ENCODE data around the gene NDFIP2. TPM values are rescaled to one million over a fixed set of nuclear protein-coding genes. Genes with fewer than 3 reads are reported as not detected.
"Not testable (repeated sequence)": the region's sequence is repeated elsewhere in the genome, so short reads cannot be mapped to it uniquely, and the experiment has no call there.

NDFIP2 gene
- total and polyA plus RNA-seq, 2 experiments from 2014 or later, result 28.3 to 28.7 TPM

- TF ChIP-seq ETS1 (IDR thresholded peaks at IDR 0.05) (no peak), EZH2phosphoT487 (IDR thresholded peaks at IDR 0.05; ENCODE audit: unreplicated experiment) (no peak), REST (IDR thresholded peaks at IDR 0.05; ENCODE audit: unreplicated experiment) (no peak), EZH2 (IDR thresholded peaks at IDR 0.05; ENCODE audit: low read depth, unreplicated experiment) (no peak), STAT1 (IDR thresholded peaks at IDR 0.05; ENCODE audit: unreplicated experiment) (no peak)
These were observed 90.2 kb downstream of the NDFIP2 start (continued) for GRCh38 chr13:79571147-79571546.

- H3K9me2 ChIP-seq (ENCODE audit: insufficient read depth); H3K36me3 Mint-ChIP-seq (ENCODE audit: low read depth); H3K27ac Mint-ChIP-seq; H3K36me3 ChIP-seq (ENCODE audit: insufficient read depth); H3K4me3 ChIP-seq; H3K4me1 Mint-ChIP-seq; H3K4me3 Mint-ChIP-seq; H3K27me3 ChIP-seq (ENCODE audit: insufficient read depth); H3K27ac ChIP-seq (ENCODE audit: low read depth); H4K20me1 ChIP-seq (replicated peaks; ENCODE audit: insufficient read depth); H3K27me3 Mint-ChIP-seq (ENCODE audit: insufficient read depth, low read depth, poor library complexity); H3K4me2 ChIP-seq; H3F3A ChIP-seq (replicated peaks; ENCODE audit: low read depth); H3K4me1 ChIP-seq (ENCODE audit: insufficient read depth); H2AFZ ChIP-seq; H3K79me2 ChIP-seq (replicated peaks; ENCODE audit: insufficient read depth); ATAC-seq; DNase-seq (ENCODE audit: low spot score): not testable (repeated sequence)
- H3K9me3 Mint-ChIP-seq, result peaks cover 26% of the 10 kb centered on the region; the same call in 2 of the 3 replicates
These were observed 92.9 kb downstream of the NDFIP2 start for GRCh38 chr13:79573892-79574291.

GRCh38 chr13:79581870-79582315, 100.9 kb downstream of the NDFIP2 start:
- ATAC-seq (no peak), DNase-seq (ENCODE audit: low spot score) (no peak)
- TF ChIP-seq, protein P1, sequence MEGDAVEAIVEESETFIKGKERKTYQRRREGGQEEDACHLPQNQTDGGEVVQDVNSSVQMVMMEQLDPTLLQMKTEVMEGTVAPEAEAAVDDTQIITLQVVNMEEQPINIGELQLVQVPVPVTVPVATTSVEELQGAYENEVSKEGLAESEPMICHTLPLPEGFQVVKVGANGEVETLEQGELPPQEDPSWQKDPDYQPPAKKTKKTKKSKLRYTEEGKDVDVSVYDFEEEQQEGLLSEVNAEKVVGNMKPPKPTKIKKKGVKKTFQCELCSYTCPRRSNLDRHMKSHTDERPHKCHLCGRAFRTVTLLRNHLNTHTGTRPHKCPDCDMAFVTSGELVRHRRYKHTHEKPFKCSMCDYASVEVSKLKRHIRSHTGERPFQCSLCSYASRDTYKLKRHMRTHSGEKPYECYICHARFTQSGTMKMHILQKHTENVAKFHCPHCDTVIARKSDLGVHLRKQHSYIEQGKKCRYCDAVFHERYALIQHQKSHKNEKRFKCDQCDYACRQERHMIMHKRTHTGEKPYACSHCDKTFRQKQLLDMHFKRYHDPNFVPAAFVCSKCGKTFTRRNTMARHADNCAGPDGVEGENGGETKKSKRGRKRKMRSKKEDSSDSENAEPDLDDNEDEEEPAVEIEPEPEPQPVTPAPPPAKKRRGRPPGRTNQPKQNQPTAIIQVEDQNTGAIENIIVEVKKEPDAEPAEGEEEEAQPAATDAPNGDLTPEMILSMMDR (conservative IDR thresholded peaks at IDR 0.05; ENCODE audit: low read depth in 2 of 2), result no peak
- TF ChIP-seq EZH2 (IDR thresholded peaks at IDR 0.05; ENCODE audit: low read depth, unreplicated experiment) (no peak), NANOG (IDR thresholded peaks at IDR 0.05; ENCODE audit: borderline replicate concordance) (no peak), POLR2AphosphoS5 (IDR thresholded peaks at IDR 0.05; ENCODE audit: low read depth) (no peak), ZNF331 (CRISPR knock-in tag; IDR thresholded peaks at IDR 0.05; ENCODE audit: low read depth) (no peak), REST (IDR thresholded peaks at IDR 0.05; ENCODE audit: unreplicated experiment) (no peak), ETS1 (IDR thresholded peaks at IDR 0.05) (no peak), ZNF114 (CRISPR knock-in tag; IDR thresholded peaks at IDR 0.05) (no peak), STAT1 (IDR thresholded peaks at IDR 0.05; ENCODE audit: unreplicated experiment) (no peak)

More at GRCh38 chr13:79581870-79582315, 100.9 kb downstream of the NDFIP2 start:
- H3K36me3 Mint-ChIP-seq (ENCODE audit: low read depth), result no peaks in the 10 kb centered on the region
- H3F3A ChIP-seq (replicated peaks; ENCODE audit: low read depth), result no peaks in the 10 kb centered on the region
- H3K79me2 ChIP-seq (replicated peaks; ENCODE audit: insufficient read depth), result no peaks in the 10 kb centered on the region
- peaks cover 14% of the 10 kb centered on the region; the same call in 2 of the 3 replicates for H3K9me3 Mint-ChIP-seq
- H3K4me3 ChIP-seq, result no peak overlapping the region
- no peaks in the 10 kb centered on the region for H4K20me1 ChIP-seq (replicated peaks; ENCODE audit: insufficient read depth)
- H3K4me1 ChIP-seq (ENCODE audit: insufficient read depth), result no peaks in the 10 kb centered on the region
- no peak overlapping the region for H3K4me2 ChIP-seq
- no peak overlapping the region for H2AFZ ChIP-seq
- no peak overlapping the region for H3K27ac ChIP-seq (ENCODE audit: low read depth)
- no peaks in the 10 kb centered on the region for H3K27me3 Mint-ChIP-seq (ENCODE audit: insufficient read depth, low read depth, poor library complexity)
- no peaks in the 10 kb centered on the region for H3K36me3 ChIP-seq (ENCODE audit: insufficient read depth)
- no peaks in the 10 kb centered on the region for H3K27me3 ChIP-seq (ENCODE audit: insufficient read depth)
- H3K4me1 Mint-ChIP-seq, result no peaks in the 10 kb centered on the region
- H3K9me2 ChIP-seq (ENCODE audit: insufficient read depth), result no peaks in the 10 kb centered on the region
- no peak overlapping the region for H3K4me3 Mint-ChIP-seq
- H3K27ac Mint-ChIP-seq, result no peak overlapping the region

Data from GM23338 (cell line).